PC-3 (cell line): ENCODE measurements around the gene UBR2. TPM values are rescaled to one million over a fixed set of nuclear protein-coding genes. Genes with fewer than 3 reads are reported as not detected.

Experiments used
- ATAC-seq: fragments of 200-7000 bp; cut with Tn5 transposase; 2 replicates; pipeline ENCODE4 v1.9.1; 2020; ENCODE audit warnings: mild to moderate bottlenecking, moderate library complexity
- BruUV-seq: library from RNA; stranded (reverse); fragments of 400-500 nt; replicated peaks from 2 replicates; lab custom pipeline; 2021; lab: Mats Ljungman, UMichigan
- CTCF ChIA-PET: fragments of 300-600 bp; sonication (Branson Sonifier 250); formaldehyde crosslinking; loops from one replicate; lab custom pipeline; 2022; ENCODE audit warnings: antibody characterized with exemption; lab: Charles Lee
- POLR2A ChIA-PET: fragments of 300-600 bp; sonication (Branson Sonifier 250); formaldehyde crosslinking; loops from one replicate; lab custom pipeline; 2022; ENCODE audit warnings: antibody characterized with exemption; ENCODE audit not compliant: unreplicated experiment; lab: Charles Lee
- DNase-seq: peaks from one replicate; pipeline ENCODE4 v3.0.0-alpha.2; 2015
- H2AFZ ChIP-seq: fragments of 300-600 bp; sonication (generic); 2 replicates; pipeline ENCODE4 v1.6.0; 2016; ENCODE audit warnings: antibody characterized with exemption, low read length
- H3F3A ChIP-seq: fragments of 300-600 bp; sonication (generic); one replicate; pipeline ENCODE4 v1.6.0; 2017; ENCODE audit warnings: antibody characterized with exemption, low read length, control low read depth, mild to moderate bottlenecking; ENCODE audit not compliant: unreplicated experiment
- H3K27ac ChIP-seq: fragments of 300-600 bp; sonication (generic); 2 replicates; pipeline ENCODE4 v1.5.1; 2016; ENCODE audit warnings: mild to moderate bottlenecking, low read length
- H3K27me3 ChIP-seq: fragments of 300-600 bp; sonication (generic); 2 replicates; pipeline ENCODE4 v1.6.1; 2016; ENCODE audit warnings: low read length, mixed read lengths
- H3K36me3 ChIP-seq: fragments of 300-600 bp; sonication (generic); 2 replicates; pipeline ENCODE4 v1.6.1; 2016; ENCODE audit warnings: low read depth, mixed run types, low read length, mixed read lengths
- H3K4me1 ChIP-seq: fragments of 300-600 bp; sonication (generic); 2 replicates; pipeline ENCODE4 v1.5.1; 2016; ENCODE audit warnings: low read length; ENCODE audit not compliant: insufficient read depth
- H3K4me2 ChIP-seq: fragments of 300-600 bp; sonication (generic); 2 replicates; pipeline ENCODE4 v1.6.0; 2016; ENCODE audit warnings: low read length
- H3K4me3 ChIP-seq: fragments of 300-600 bp; sonication (generic); 2 replicates; pipeline ENCODE4 v1.5.1; 2016; ENCODE audit warnings: mild to moderate bottlenecking, low read length, mixed read lengths
- H3K79me2 ChIP-seq: fragments of 300-600 bp; sonication (generic); 2 replicates; pipeline ENCODE4 v1.6.1; 2017; ENCODE audit warnings: low read length, mixed read lengths
- H3K9ac ChIP-seq: fragments of 300-600 bp; sonication (generic); 2 replicates; pipeline ENCODE4 v1.6.0; 2016; ENCODE audit warnings: mild to moderate bottlenecking, low read length
- H3K9me2 ChIP-seq: fragments of 300-600 bp; sonication (generic); replicated peaks from 2 replicates; pipeline ENCODE4 v1.6.1; 2016; ENCODE audit warnings: mixed run types, low read length, mixed read lengths
- H3K9me3 ChIP-seq: fragments of 300-600 bp; sonication (generic); 2 replicates; pipeline ENCODE4 v1.6.1; 2016; ENCODE audit warnings: low read length, mixed read lengths
- H4K20me1 ChIP-seq: fragments of 300-600 bp; sonication (generic); 2 replicates; pipeline ENCODE4 v1.6.1; 2016; ENCODE audit warnings: low read length, mixed read lengths
- EZH2 ChIP-seq: fragments of 300-600 bp; sonication (generic); IDR thresholded peaks from one replicate; pipeline ENCODE4 v1.6.1; 2017; ENCODE audit warnings: antibody characterized with exemption, mild to moderate bottlenecking, low read length; ENCODE audit not compliant: unreplicated experiment
- EZH2phosphoT487 ChIP-seq: fragments of 300-600 bp; sonication (generic); IDR thresholded peaks from 2 replicates; pipeline ENCODE4 v1.6.1; 2018; ENCODE audit warnings: mild to moderate bottlenecking, antibody characterized with exemption, low read length, borderline replicate concordance
- intact Hi-C: fragments of 100-400 bp; cut with micrococcal nuclease; formaldehyde crosslinking; loops from 2 replicates; pipeline ENCODE4 v1.9.0; 2023
- total RNA-seq: library from RNA; depleted of rRNA; stranded (reverse); fragments of >200 nt; gene quantifications from 2 replicates; pipeline ENCODE4 v1.2.3, GENCODE V29; 2014
- TF ChIP-seq, protein P1 (sequence below): fragments of 300-600 bp; sonication (generic); conservative IDR thresholded peaks from 2 replicates; pipeline ENCODE4 v1.5.1; 2017; ENCODE audit warnings: antibody characterized with exemption, low read depth, mild to moderate bottlenecking, low read length

The UBR2 gene
- total RNA-seq, 1 experiment from 2014 or later: 19.6 TPM

DNA sequence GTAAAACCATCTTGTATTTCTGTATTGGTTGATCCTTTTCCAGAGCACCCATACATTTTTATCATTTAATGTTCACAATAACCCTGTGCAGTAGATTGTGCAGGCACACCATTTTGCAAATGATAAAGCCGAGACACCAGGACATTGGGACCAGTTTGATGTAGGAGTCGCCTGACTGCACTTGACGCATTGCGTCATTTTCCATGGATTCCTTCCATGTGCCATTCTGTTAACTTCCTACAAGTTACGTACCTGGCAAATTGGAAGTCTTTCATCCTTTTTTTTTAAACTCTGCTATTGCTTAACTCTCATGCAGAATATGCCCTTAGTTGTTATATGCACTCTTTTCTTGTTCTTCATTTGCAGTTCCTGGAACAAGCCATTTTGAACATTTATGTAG is 115.5 kb downstream of the UBR2 start:
- H3K9me2 ChIP-seq: no peaks in the 10 kb centered on the region
- H4K20me1 ChIP-seq: no peaks in the 10 kb centered on the region
- ChIA-PET POLR2A (no interaction called here), CTCF (no interaction called here)
- H3K4me1 ChIP-seq: no peaks in the 10 kb centered on the region
- H3K36me3 ChIP-seq: peaks cover 56% of the 10 kb centered on the region
- no peaks in the 10 kb centered on the region for H3K79me2 ChIP-seq
- H3K4me3 ChIP-seq: no peak overlapping the region
- H3K27ac ChIP-seq: no peak overlapping the region
- ATAC-seq (no peak), DNase-seq (no peak)
- H3F3A ChIP-seq: no peaks in the 10 kb centered on the region
- no peak overlapping the region for H3K4me2 ChIP-seq
- H3K9me3 ChIP-seq: no peaks in the 10 kb centered on the region
- no TSS peak for BruUV-seq
- H2AFZ ChIP-seq: no peak overlapping the region
- no peak for TF ChIP-seq EZH2
- TF ChIP-seq, protein P1, sequence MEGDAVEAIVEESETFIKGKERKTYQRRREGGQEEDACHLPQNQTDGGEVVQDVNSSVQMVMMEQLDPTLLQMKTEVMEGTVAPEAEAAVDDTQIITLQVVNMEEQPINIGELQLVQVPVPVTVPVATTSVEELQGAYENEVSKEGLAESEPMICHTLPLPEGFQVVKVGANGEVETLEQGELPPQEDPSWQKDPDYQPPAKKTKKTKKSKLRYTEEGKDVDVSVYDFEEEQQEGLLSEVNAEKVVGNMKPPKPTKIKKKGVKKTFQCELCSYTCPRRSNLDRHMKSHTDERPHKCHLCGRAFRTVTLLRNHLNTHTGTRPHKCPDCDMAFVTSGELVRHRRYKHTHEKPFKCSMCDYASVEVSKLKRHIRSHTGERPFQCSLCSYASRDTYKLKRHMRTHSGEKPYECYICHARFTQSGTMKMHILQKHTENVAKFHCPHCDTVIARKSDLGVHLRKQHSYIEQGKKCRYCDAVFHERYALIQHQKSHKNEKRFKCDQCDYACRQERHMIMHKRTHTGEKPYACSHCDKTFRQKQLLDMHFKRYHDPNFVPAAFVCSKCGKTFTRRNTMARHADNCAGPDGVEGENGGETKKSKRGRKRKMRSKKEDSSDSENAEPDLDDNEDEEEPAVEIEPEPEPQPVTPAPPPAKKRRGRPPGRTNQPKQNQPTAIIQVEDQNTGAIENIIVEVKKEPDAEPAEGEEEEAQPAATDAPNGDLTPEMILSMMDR: no peak
- no peak for TF ChIP-seq EZH2phosphoT487
- no peak overlapping the region for H3K9ac ChIP-seq
- intact Hi-C loops: no loop called here
- no peaks in the 10 kb centered on the region for H3K27me3 ChIP-seq

DNA sequence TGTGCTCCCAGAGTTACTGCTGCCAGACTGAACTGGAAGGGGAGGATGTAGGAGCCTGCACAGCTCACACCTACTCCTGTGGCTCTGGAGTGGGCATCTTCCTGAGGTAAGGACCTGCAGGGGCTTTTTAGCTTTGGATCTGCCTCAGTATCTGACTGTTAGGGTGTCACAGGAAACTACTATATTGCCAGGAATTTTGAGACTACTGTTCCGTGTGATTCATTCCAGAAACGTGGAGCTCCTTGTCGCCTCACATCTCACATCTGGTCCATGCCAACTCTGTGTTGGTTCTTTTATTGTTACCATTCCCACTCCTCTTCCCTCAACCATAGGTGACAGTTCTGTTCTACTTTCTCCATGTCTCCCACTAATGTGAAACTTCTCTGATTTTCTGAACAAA is 124.5 kb downstream of the UBR2 start:
- CTCF ChIA-PET: no interaction called here
- no TSS peak for BruUV-seq
- peaks cover 44% of the 10 kb centered on the region for H3K36me3 ChIP-seq
- no peaks in the 10 kb centered on the region for H3K79me2 ChIP-seq
- no peak overlapping the region for H3K9ac ChIP-seq
- no peak overlapping the region for H3K4me2 ChIP-seq
- H3K27me3 ChIP-seq: no peaks in the 10 kb centered on the region
- no peaks in the 10 kb centered on the region for H3K4me1 ChIP-seq
- no peak overlapping the region for H2AFZ ChIP-seq
- intact Hi-C loops: no loop called here
- TF ChIP-seq, protein P1: no peak
- TF ChIP-seq EZH2 (no peak), EZH2phosphoT487 (no peak)
- POLR2A ChIA-PET: no interaction called here
- ATAC-seq (no peak), DNase-seq (no peak)
- no peak overlapping the region for H3K4me3 ChIP-seq
- no peaks in the 10 kb centered on the region for H3K9me3 ChIP-seq
- no peak overlapping the region for H3K27ac ChIP-seq
- no peaks in the 10 kb centered on the region for H4K20me1 ChIP-seq
- no peaks in the 10 kb centered on the region for H3F3A ChIP-seq
- H3K9me2 ChIP-seq: no peaks in the 10 kb centered on the region

DNA sequence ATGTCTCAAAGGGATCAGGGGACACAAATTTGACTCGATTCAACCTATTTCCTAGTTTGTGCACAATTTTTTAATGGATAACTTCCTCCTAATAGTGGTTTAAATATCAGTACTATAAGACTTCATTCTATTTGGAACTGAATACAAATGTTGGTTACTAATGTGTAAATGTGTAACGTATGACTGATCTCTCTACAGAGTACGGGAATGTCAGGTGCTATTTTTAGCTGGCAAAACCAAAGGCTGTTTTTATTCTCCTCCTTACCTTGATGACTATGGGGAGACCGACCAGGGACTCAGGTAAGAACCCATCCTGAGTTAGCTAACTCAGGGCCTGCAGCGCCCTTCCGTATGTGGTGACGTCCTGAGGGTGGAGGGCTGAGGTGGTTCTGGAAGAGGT is 125.5 kb downstream of the UBR2 start:
- Histone ChIP-seq H3K4me3 (no peak overlapping the region), H3K27me3 (no peaks in the 10 kb centered on the region), H3K9me3 (no peaks in the 10 kb centered on the region), H3F3A (no peaks in the 10 kb centered on the region), H3K27ac (no peak overlapping the region), H3K36me3 (peaks cover 36% of the 10 kb centered on the region), H3K9ac (no peak overlapping the region), H3K9me2 (no peaks in the 10 kb centered on the region), H2AFZ (no peak overlapping the region), H3K4me2 (no peak overlapping the region), H3K4me1 (no peaks in the 10 kb centered on the region), H3K79me2 (no peaks in the 10 kb centered on the region), H4K20me1 (no peaks in the 10 kb centered on the region)
- ATAC-seq (no peak), DNase-seq (no peak)
- POLR2A ChIA-PET: no interaction called here
- CTCF ChIA-PET: no interaction called here
- TF ChIP-seq EZH2phosphoT487: no peak
- TF ChIP-seq EZH2: no peak
- TF ChIP-seq, protein P1: no peak
- intact Hi-C loops: no loop called here
- no TSS peak for BruUV-seq
